ENCODE measurements around the gene SKOR1.

SKOR1 gene

DNA sequence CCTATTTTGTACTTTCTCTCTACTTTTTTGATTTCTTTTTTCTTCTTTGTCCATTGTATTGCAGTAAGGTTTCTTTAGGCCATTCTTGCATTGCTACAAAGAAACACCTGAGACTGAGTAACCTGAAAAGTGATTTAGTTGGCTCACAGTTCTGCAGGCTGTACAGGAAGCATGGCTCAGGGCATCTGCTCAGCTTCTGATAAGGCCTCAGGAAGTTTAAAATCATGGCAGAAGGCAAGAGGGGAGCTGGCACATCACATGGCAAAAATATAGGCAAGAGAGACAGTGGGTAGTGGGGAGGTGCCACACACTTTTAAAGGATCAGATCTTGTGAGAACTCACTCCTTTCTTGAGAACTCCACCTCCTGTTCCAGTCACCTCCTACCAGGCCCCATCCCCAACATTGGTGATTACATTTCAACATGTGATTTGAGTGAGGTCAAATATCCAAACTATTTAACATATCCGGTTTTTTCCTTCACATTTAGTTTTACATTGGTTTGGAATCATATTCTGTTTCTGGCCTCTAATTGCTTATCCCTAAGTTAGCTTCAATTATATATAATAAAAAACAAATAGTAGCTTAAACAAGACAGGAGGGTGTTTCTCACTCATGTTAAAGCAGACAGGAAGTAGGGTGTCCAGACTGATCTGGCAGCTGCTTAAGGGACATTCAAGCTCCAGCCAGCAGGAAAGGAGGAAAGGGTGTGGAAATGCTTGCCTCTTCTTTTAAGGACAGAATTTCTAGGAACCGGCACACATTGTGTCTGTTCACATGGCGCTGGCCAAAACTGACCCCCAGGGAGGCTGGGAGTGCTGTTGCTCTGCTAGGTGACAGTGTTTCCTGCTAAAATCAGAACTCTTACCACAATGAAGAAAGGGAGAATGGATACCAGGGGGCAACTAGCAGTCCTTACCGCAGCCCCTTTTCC is 28.8 kb upstream of the SKOR1 start:
- no peak for DNase-seq (ENCODE audit: low read depth in 3 of 3)

DNA sequence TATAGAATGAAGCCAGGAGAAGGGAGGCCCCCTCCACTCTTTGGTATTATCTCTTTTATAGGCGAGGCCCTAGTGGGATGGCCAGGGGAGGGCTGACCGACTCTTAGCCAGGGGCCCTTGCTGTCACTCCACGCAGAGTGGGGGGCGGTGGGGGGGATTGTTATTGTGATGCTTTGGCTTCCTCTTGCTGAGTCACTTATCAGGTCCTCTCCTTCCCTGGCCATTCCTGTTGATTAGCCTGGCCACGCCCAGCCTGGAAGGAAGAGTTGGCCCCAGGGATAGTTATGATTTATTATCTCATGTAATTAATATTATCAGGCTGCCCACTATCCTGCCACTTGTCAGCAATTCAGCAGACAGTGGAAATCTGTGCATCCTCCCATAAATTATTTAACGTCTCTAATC is 25.5 kb upstream of the SKOR1 start:
- DNase-seq (ENCODE audit: low read depth in 3 of 3) = no peak

GRCh38 chr15:67801142-67801541 is 24.2 kb upstream of the SKOR1 start:
- DNase-seq (ENCODE audit: low read depth in 3 of 3) = no peak

GRCh38 chr15:67801926-67802914 is 23.1 kb upstream of the SKOR1 start:
- no peak for DNase-seq (ENCODE audit: low read depth in 3 of 3)

DNA sequence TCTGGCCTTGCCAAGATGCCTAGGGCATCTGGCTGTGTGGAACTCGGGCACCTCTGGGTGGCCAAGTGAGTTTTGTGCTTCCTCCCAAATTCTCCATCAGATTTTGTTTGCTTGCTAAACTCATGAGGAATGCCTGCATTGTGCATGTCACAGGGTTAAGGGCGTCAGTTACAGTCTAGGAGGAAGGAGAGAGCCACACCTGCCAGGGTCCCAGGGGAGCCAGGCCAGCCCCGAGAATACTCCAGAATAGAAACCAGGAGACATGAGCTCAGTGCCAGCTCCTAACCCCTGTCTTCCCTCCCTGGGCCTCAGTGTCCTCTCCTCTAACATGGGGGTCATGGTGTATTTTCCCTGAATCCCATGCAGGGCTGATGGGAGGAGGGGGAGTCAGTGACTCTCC is 22.0 kb upstream of the SKOR1 start:
- DNase-seq (ENCODE audit: low read depth in 3 of 3) = no peak

GRCh38 chr15:67803996-67804843 is 21.1 kb upstream of the SKOR1 start:
- no peak for DNase-seq (ENCODE audit: low read depth in 3 of 3)

GRCh38 chr15:67805008-67805665 is 20.2 kb upstream of the SKOR1 start:
- DNase-seq (ENCODE audit: low read depth in 3 of 3) = no peak

- no peak for DNase-seq (ENCODE audit: low read depth in 3 of 3)
These were observed 19.4 kb upstream of the SKOR1 start for GRCh38 chr15:67805666-67806516.

- DNase-seq (ENCODE audit: low read depth in 3 of 3) = no peak
These were observed 18.8 kb upstream of the SKOR1 start for GRCh38 chr15:67806536-67806935.

DNA sequence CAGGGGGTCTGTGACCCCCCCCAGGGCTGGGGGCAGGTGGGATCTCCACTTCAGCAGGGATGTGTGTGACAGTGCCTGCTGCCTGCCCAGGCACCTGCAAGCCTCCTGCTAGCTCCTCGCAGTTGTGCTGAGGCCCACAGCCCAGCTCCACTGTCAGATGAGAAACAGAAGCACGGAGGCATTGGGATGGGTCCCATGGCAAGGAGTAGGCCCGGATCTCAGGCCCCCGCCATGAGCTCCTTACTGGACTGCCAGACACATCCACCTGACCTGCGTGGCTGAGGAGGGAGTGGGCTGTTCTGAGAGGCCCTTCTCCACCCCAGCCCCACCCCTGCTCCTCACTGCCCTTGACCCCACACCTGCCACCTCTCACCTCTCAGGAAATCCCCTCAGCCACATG is 18.2 kb upstream of the SKOR1 start:
- no peak for DNase-seq (ENCODE audit: low read depth in 3 of 3)

- no peak for DNase-seq (ENCODE audit: low read depth in 3 of 3)
These were observed 17.5 kb upstream of the SKOR1 start for GRCh38 chr15:67807836-67808235.

DNA sequence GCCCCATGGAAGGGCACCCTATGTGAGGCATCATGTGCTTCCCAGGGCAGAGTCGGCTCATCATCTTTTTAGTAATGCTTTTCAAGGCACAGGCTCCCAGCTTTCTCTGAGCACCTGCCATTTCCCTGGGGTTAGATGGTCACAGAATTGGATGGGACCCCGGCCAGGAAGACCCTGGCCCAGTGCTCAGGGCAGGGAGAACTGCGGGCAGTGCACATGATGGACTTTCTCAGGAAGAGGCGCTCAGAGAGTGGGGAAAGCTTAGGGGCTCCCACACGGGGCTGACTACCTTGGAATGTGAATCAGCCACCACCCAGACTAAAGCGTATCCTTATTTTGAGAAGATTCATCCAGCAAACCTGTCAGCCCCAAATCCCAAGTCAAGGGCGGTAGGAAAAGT is 16.5 kb upstream of the SKOR1 start:
- no peak for DNase-seq (ENCODE audit: low read depth in 3 of 3)

DNA sequence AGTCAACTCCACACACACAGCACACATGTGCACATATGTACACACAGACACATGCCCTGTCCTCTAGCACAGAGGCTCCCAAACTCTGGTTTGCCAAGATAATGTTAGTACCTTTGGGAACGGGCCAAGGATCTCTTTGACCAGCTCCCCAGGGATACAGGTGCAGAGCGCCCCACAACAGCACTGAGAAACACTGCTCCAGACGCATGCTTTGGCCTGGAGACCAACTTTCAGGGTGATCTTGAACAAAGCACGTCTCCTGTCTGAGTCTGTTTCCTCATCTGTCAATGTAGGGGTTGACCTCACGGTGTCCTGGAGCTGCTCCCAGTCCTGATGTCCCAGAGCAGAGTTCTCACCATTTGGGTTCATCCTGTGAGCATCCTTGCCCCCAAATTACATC is 15.9 kb upstream of the SKOR1 start:
- DNase-seq (ENCODE audit: low read depth in 3 of 3) = no peak

- DNase-seq (ENCODE audit: low read depth in 3 of 3) = no peak
These were observed 15.4 kb upstream of the SKOR1 start for GRCh38 chr15:67809866-67810265.

GRCh38 chr15:67812241-67812644 is 13.1 kb upstream of the SKOR1 start:
- no peak for DNase-seq (ENCODE audit: low read depth in 3 of 3)

- DNase-seq (ENCODE audit: low read depth in 3 of 3) = no peak
These were observed 12.1 kb upstream of the SKOR1 start for GRCh38 chr15:67813104-67813634.

GRCh38 chr15:67815036-67815592 is 10.2 kb upstream of the SKOR1 start:
- DNase-seq (ENCODE audit: low read depth in 3 of 3) = no peak

DNA sequence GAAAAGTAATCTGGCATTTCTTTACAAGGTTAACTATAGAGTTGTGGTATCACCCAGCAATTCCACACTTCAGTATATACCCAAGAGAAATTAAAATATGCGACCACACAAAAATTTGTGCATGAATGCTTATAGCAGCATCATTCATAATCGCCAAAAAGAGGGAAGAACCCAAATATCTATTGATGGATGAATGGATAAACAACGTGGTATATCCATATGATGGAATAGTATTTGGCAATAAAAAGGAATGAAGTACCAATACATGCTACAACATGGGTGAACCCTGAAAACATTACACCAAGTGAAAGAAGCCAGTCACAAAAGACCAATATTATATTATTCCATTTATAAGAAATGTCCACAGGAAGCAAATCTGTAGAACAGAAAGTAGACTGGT is 8.6 kb upstream of the SKOR1 start:
- DNase-seq (ENCODE audit: low read depth in 3 of 3) = no peak

DNA sequence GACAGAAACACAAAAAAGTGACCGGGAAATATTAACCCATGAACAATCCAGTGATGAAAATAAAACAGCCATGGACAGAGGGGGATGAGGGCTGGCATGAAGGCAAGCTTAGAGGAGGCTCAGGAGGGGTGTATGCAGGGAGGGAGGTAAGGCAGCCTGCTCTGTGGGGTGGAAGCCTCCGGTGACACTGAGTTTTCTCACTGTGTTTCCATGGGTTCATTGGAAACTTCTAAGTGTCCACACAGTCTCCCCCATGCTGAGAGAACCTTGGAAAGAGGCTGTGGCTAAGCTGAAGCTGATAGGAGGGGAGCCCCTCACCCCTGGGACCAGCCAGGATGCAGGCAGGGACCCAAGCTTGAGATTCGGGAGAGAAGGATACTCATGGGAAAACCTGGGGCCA is 6.8 kb upstream of the SKOR1 start:
- DNase-seq (ENCODE audit: low read depth in 3 of 3) = no peak

DNA sequence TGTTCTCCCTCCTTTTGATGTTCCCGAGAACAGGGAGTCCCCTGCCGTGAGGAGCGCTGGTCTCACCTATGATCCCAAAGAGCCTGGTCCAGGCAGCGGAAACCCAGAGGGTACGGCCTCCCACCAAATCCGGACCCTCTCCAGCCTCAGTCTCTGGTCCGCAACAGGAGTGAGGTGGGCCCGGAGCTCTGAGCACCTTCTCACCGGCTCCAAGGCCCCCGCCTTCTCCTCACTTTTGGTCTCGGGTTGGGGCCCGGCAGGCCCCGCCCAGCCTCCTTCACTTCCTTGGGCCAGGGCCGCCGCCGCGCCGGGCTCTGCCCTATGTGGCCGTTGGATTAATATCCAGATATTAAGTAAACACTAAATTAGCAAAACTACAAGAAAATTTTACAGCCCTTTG is 5.7 kb upstream of the SKOR1 start:
- no peak for DNase-seq (ENCODE audit: low read depth in 3 of 3)
